ENCODE measurements around the gene TMEM232. TPM values are rescaled to one million over a fixed set of nuclear protein-coding genes. Genes with fewer than 3 reads are reported as not detected.

The TMEM232 gene
- total and polyA plus RNA-seq, 2 of the 4 experiments (the other 2 are of a cell fraction) = 0.17 to 0.36 TPM

GRCh38 chr5:110544603-110545002, 181.9 kb downstream of the TMEM232 start:
- Histone ChIP-seq H3K14ac (replicated peaks; ENCODE audit: low read depth, low read length) (no peak overlapping the region), H2BK5ac (ENCODE audit: low read depth, low read length, poor library complexity, severe bottlenecking) (no peak overlapping the region), H3K4me3 (ENCODE audit: insufficient read depth, low read depth, low read length) (no peak overlapping the region), H3K23ac (ENCODE audit: low read depth, low read length) (no peak overlapping the region), H4K5ac (ENCODE audit: low read depth, low read length) (no peak overlapping the region), H3K56ac (ENCODE audit: extremely low read depth, insufficient read depth, low read length) (no peak overlapping the region), H4K8ac (ENCODE audit: low read depth in 2 of 2, low read length in 2 of 2) (no peak overlapping the region), H3K18ac (ENCODE audit: low read depth, low read length) (no peak overlapping the region), H3K27me3 (ENCODE audit: control insufficient read depth, insufficient read depth, low read length) (no peaks in the 10 kb centered on the region), H2BK120ac (ENCODE audit: low read depth, low read length) (no peak overlapping the region), H4K20me1 (ENCODE audit: insufficient read depth, low read length) (no peaks in the 10 kb centered on the region), H2AFZ (replicated peaks; ENCODE audit: low read length, poor library complexity) (no peak overlapping the region), H3K9me1 (ENCODE audit: insufficient read depth, low read length) (no peaks in the 10 kb centered on the region), H2AK5ac (ENCODE audit: low read depth, low read length) (no peak overlapping the region), H4K91ac (ENCODE audit: insufficient read depth, low read depth, low read length) (no peak overlapping the region), H3K9ac (ENCODE audit: low read depth, low read length) (no peak overlapping the region), H2BK15ac (ENCODE audit: low read depth, low read length) (no peak overlapping the region), H3K4me1 (ENCODE audit: control insufficient read depth, insufficient read depth, low read length) (no peaks in the 10 kb centered on the region), H3K9me3 (ENCODE audit: control insufficient read depth, insufficient read depth, low read length) (no peaks in the 10 kb centered on the region), H3K79me1 (ENCODE audit: low read depth in 1 of 2, low read length in 2 of 2) (no peaks in the 10 kb centered on the region), H3K36me3 (ENCODE audit: control insufficient read depth, insufficient read depth, low read length) (no peaks in the 10 kb centered on the region), H3K27ac (ENCODE audit: insufficient read depth, low read length) (no peak overlapping the region), H3K4ac (ENCODE audit: low read depth, low read length) (no peak overlapping the region), H3K4me2 (ENCODE audit: low read depth, low read length) (no peak overlapping the region), H2AK9ac (replicated peaks; ENCODE audit: low read depth, low read length, poor library complexity) (no peak overlapping the region), H2BK20ac (ENCODE audit: low read depth, low read length) (no peak overlapping the region)
- ChIA-PET POLR2A (ENCODE audit: unreplicated experiment) (no interaction called here), CTCF (no interaction called here)
- TF ChIP-seq NFE2L2 (IDR thresholded peaks at IDR 0.05; ENCODE audit: low read depth, low read length) (no peak), FOS (IDR thresholded peaks at IDR 0.05; ENCODE audit: low read depth, low read length) (no peak), POLR2A (IDR thresholded peaks at IDR 0.05; ENCODE audit: low read depth, low read length) (no peak), MAZ (IDR thresholded peaks at IDR 0.05; ENCODE audit: borderline replicate concordance, low read depth, low read length) (no peak), USF2 (IDR thresholded peaks at IDR 0.05; ENCODE audit: low read depth, low read length) (no peak), CHD1 (IDR thresholded peaks at IDR 0.05; ENCODE audit: low read depth, low read length) (no peak), RAD21 (IDR thresholded peaks at IDR 0.05; ENCODE audit: low read length) (no peak), SMC3 (IDR thresholded peaks at IDR 0.05; ENCODE audit: low read depth, low read length) (no peak), RCOR1 (IDR thresholded peaks at IDR 0.05; ENCODE audit: insufficient replicate concordance, low read length) (no peak), CEBPB (IDR thresholded peaks at IDR 0.05; ENCODE audit: low read depth, low read length) (no peak), MXI1 (IDR thresholded peaks at IDR 0.05; ENCODE audit: borderline replicate concordance, low read depth, low read length) (no peak), ELK1 (IDR thresholded peaks at IDR 0.05; ENCODE audit: borderline replicate concordance, low read depth, low read length) (no peak), BHLHE40 (IDR thresholded peaks at IDR 0.05; ENCODE audit: low read depth, low read length) (no peak)
- no peak for DNase-seq
- no CpG with 5 or more reads among the region's 1 CpG for WGBS, 2 experiments (ENCODE audit: extremely low coverage in 2 of 2, insufficient read length in 1 of 2)
- intact Hi-C loops (cut with micrococcal nuclease) = no loop called here
- dilution Hi-C loops (cut with HindIII; ENCODE audit: low sequenced_read_pairs, unreplicated experiment) = no loop called here
- no TSS peak for BruUV-seq (replicated peaks)
- in situ Hi-C loops (cut with MboI; ENCODE audit: low sequenced_read_pairs) = no loop called here
- no peak for ATAC-seq (ENCODE audit: low read depth)
